Non-pigmented ciliary epithelial cell (primary cell): ENCODE measurements around the gene FBXL7.

ENCODE experiments used
- DNase-seq: peaks from one replicate; pipeline ENCODE4 v3.0.0-alpha.2; 2010; ENCODE audit warnings: low read depth

FBXL7 gene

DNA sequence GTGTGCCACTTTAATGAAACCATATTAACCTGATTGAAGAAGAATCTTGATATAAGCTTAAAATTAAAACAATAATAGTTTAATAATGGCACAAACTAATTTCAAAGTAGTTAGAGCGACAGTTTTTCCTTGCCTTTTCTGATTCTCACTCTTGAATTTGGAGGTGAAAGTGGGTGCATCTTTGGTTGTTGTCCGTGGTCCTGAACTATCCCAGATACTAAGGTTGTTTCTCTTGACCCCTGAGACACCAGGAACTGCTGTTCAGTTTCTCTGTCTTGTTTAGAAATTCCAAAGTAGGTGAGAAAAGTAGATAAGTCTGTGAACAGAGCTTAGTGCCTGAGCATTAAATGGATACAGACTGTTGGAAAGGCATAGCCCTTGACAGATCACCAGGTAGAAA is 274.7 kb downstream of the FBXL7 start:
- no peak for DNase-seq

DNA sequence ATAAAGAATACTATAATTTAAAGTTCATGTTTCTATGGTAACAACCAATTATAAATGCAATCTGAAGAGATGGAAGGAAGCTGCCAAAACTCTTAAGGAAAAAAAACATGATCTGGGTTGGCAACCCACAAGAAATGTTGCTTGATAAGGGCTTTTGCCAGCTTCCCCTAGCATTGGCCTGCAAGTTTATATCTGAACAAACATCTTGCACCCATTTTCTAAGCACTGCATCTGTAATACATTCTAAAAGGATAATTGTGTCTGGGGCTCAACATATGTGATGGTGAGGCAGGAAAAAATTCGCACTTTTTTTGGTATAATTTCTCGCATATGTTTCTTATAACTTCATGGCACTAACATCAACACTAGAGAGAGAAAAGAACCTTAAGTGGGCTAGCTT is 276.4 kb downstream of the FBXL7 start:
- DNase-seq = no peak

- DNase-seq = no peak
Observed at GRCh38 chr5:15783734-15784133, 283.8 kb downstream of the FBXL7 start.

- DNase-seq = no peak
Observed at GRCh38 chr5:15785531-15785981, 285.6 kb downstream of the FBXL7 start.

GRCh38 chr5:15786326-15786725 is 286.3 kb downstream of the FBXL7 start:
- no peak for DNase-seq

DNA sequence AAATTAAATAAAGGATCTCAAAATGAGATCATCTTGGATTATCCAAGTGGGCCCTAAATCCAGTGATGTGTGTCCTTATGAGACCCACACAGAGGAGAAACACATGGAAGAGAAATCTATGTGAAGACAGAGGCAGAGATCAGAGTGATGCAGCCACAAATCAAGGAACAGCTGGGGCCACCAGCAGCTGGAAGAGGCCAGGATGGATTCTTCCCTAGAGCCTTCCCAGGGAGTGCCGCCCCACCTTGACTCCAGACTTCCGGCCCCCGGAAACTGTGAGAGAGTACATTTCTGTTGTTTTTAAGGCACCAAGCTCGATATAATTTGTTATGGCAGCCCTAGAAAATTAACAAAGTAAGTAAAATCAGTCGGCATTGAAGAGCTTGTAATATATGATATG is 286.9 kb downstream of the FBXL7 start:
- no peak for DNase-seq

DNA sequence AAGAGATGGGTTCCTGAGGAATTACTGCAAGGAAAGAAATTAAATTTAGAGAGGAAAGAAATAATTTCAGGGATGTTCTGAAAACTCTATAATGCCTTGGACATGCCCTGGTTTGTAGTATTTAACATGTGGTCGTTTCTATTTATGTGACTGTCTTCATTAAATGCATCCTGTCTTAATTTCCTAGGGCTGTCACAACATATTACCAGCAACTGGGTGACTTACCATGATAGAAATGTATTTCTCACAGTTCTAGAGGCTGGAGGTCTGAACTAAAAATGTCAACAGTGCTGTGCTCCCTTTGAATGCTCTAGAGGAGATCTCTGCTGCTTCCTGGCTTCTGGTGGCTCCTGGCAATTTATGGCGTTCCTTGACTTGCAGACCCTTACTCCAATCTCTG is 287.7 kb downstream of the FBXL7 start:
- DNase-seq = no peak

- no peak for DNase-seq
Observed at GRCh38 chr5:15789642-15790041, 289.7 kb downstream of the FBXL7 start.

GRCh38 chr5:15790446-15791018 is 290.6 kb downstream of the FBXL7 start:
- no peak for DNase-seq

DNA sequence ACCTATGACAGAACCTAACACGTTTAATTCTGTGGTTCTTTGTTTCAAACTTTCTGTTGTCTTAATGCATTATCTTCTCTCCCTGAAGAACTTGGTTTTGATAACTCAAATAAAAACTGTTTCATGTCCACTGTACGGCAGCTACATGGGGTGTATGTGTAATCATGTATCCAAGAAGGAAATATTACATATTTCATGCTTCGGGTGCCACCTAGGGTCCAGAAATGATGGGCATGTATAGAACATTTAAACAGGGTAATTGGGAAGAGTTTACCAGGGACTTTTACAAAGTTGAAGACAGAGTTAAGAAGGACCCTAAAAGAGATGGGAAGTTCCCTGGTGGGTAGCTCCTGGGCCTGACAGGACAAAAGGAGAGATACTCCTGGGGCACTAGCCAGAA is 291.3 kb downstream of the FBXL7 start:
- DNase-seq = no peak

GRCh38 chr5:15791859-15792258 is 291.9 kb downstream of the FBXL7 start:
- peak; percentile 13 for DNase-seq

GRCh38 chr5:15794052-15794985 is 294.3 kb downstream of the FBXL7 start:
- no peak for DNase-seq

GRCh38 chr5:15796096-15796495 is 296.1 kb downstream of the FBXL7 start:
- no peak for DNase-seq

DNA sequence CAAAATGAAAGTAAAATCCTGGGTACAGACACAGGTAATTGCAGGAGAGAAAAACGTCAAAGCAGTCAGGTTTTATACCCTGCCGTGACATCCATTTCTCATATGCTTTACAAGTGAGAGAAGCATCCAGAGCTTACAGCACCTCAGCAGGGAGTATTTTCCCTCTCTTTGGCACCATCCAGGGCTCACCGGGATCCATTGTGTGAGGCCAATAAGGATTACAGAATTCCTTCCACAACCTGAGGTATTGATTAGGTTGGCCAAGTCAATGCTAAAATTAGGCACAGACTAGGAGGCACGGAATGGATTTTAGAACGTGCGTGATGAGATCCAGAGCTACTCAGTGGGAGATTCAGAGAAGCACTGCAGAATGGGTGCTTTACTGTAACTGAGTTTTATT is 296.6 kb downstream of the FBXL7 start:
- no peak for DNase-seq

- DNase-seq = no peak
Observed at GRCh38 chr5:15797116-15797515, 297.1 kb downstream of the FBXL7 start.

- DNase-seq = no peak
Observed at GRCh38 chr5:15798006-15798405, 298.0 kb downstream of the FBXL7 start.

- DNase-seq = no peak
Observed at GRCh38 chr5:15799014-15799413, 299.0 kb downstream of the FBXL7 start.

DNA sequence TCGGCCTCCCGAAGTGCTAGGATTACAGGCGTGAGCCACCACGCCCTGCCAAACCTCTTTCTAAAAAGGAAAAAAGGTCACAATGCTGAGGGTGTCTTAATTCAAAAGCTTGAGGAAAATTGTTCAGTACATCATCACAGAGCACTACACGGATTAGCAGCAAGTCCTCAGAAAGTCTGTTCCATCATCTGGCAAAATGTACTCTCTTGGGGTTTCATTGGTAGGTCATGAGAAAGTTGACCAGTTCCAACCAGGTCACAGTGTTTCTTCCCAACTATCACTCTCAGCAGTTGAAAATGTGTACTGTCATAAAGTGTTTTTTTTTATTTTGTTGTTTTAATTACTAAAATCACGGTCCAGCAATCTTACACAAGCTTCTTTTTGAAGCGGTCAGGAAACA is 299.6 kb downstream of the FBXL7 start:
- no peak for DNase-seq

DNA sequence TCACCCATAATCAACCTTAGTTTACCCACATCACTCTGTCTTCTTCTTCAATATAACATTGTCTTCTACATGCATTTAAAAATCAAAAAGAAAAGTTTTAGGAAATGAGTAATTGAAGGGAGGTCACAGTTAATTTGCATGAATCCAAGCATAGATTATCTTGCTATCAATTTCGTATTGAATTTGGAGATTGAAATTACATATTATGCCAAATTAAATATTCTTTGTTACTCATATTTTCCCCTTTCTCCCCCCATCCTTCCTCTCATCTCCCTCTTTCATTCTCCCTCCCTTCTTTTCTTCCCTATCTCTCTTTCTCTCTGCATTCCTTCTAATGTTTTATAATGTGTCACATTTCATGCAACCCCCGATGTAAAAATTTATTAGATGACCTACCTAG is 303.3 kb downstream of the FBXL7 start:
- DNase-seq = no peak

GRCh38 chr5:15806613-15807012 is 306.6 kb downstream of the FBXL7 start:
- DNase-seq = no peak

- DNase-seq = no peak
Observed at GRCh38 chr5:15807248-15807647, 307.3 kb downstream of the FBXL7 start.

- peak; percentile 32 for DNase-seq
Observed at GRCh38 chr5:15807871-15808270, 307.9 kb downstream of the FBXL7 start.

- no peak for DNase-seq
Observed at GRCh38 chr5:15808577-15808976, 308.6 kb downstream of the FBXL7 start.

GRCh38 chr5:15819617-15820016 is 319.6 kb downstream of the FBXL7 start:
- DNase-seq = no peak
